ENCODE data around the gene TNFRSF1A.
A peak's percentile ranks its signal among the peaks of the same experiment; 100 is the strongest.

The TNFRSF1A gene

GRCh38 chr12:6374028-6374785, 32.3 kb upstream of the TNFRSF1A start:
- DNase-seq = no peak

DNA sequence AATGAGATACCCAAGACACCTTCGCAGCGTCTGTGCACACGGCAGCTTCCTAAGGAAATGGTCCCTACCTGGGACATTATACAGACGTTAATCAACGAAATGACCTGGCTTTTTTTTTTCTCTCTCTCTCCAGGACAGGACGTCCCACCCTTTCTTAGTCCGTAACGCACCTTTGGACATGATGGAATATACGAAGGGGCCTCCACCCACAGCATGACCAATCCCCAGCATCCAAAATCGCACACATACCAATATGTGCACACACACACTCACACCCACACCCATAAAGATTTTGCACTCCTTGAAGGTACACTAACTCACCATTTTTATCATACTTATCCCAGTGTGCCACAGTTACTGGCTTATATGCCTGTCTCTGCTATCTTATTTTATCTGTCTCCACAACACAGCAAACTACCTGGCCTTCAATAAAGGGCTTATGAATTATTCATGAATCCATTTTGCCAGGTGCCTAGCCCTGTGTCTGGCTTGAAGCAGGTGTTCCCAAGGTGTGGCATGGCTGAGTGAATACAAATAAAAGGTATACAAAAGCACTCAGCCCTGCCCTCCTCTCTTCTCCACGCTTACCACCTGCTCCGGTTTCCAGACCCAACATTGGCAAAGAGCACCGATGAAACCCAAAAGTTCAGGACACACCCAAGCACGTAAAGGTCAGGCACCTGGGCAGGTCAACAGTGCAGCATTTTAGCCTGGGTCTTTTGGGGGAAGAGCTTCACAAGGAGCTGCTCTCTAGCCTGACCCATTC, 31.3 kb upstream of the TNFRSF1A start:
- no peak for DNase-seq

- DNase-seq = no peak
Observed at GRCh38 chr12:6372403-6373003, 30.6 kb upstream of the TNFRSF1A start.

- DNase-seq = no peak
Observed at GRCh38 chr12:6370994-6371754, 29.3 kb upstream of the TNFRSF1A start.

GRCh38 chr12:6370576-6370935, 28.7 kb upstream of the TNFRSF1A start:
- no peak for DNase-seq

DNA sequence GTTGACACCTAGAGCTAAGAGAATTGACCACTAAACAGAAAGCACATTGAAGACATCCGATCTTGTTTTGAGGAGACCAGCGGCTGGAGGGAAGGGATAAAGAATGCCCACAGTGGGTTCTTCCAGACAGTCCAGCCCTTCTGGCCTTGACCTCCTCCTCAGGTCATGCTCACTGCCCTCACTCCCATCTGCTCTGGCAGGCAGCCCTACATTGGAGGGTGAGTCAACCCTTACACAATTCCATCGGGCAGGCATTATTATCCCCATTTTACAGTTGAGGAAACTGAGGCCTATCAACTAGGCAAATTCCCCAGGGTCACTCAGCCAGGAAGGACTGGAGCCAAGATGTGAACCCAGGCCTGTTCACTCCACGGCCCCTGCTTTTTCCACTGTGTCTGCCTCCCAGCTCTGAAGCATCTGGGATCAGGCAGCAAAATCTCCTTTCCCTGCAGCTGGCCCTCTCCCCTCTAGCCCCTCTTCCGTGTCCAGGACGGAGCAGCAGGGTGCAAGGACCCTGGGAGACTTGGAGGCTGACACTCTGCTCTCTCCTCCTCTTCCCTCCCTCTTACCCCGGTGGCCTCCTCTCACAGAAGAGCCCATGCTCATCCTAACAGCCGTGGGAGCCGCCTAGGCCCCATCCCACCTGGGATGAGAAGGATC, 28.2 kb upstream of the TNFRSF1A start:
- DNase-seq = no peak

DNA sequence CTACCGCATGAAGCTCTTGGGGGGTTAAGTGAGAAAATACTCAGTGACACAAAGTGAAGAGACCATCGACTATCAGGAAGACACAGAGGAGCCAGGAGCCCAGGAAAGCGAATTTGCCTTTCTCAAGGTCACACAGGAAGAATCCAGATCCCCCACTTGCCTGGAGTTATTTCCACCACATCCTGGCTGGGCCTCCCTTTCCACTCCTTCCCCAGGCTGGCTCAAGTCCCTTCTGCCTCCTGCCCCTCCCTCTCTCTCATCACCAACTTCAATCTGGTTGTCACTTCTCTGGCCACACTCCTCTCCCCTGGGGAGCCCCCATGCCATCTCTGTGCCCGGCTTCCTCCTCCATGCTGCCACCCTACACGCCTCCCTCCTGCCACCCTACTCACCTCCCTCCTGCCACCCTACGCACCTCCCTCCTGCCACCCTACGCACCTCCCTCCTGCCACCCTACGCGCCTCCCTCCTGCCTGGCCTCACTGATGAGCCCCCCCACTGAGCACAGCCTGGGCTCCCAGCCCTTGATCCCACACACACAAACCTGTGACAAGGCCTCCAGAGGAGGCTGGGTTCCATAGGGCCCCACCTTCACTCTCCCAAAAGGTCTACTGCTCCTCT, 27.1 kb upstream of the TNFRSF1A start:
- DNase-seq = no peak

DNA sequence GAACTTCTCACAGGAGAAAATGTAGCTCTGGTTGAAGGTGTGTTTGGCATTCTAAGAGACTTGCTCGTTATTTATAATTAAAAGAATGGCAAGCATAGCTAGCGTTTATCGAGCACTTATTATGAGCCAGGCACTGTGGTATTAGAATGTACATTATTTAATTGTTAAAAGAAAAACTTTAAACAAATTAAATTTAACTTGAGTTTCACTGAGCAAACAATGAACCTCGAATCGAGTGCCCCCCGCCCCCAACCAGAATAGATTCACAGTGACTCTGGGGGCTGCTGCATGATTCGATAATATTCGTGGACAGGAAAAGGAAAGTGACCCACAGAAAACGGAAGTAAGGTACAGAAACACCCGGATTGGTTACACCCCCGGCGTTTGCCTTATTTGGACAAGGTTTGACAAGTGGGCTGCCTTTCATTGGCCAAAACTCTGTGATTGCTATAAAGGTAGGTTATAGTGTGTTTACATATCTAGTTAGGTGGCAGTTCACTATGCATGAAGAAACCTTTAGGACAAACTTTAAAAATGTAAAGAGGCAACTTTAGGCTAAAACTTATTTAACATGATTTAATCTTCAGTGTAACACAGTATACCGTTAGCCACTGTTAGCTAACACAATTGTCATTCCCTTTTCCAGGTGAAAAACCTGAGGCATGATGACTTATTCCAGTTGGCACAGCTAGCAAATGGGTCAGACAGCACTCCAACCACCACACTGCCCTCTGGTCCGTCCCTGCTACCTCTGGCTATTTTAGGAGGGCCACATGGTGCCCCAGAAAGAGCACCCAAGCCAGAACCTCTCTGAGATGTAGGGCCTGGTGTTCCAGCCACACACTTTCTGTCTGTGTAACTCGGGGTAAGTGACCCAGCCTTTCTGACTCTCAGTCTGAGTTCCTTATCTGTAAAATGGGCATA, 26.4 kb upstream of the TNFRSF1A start:
- no peak for DNase-seq

DNA sequence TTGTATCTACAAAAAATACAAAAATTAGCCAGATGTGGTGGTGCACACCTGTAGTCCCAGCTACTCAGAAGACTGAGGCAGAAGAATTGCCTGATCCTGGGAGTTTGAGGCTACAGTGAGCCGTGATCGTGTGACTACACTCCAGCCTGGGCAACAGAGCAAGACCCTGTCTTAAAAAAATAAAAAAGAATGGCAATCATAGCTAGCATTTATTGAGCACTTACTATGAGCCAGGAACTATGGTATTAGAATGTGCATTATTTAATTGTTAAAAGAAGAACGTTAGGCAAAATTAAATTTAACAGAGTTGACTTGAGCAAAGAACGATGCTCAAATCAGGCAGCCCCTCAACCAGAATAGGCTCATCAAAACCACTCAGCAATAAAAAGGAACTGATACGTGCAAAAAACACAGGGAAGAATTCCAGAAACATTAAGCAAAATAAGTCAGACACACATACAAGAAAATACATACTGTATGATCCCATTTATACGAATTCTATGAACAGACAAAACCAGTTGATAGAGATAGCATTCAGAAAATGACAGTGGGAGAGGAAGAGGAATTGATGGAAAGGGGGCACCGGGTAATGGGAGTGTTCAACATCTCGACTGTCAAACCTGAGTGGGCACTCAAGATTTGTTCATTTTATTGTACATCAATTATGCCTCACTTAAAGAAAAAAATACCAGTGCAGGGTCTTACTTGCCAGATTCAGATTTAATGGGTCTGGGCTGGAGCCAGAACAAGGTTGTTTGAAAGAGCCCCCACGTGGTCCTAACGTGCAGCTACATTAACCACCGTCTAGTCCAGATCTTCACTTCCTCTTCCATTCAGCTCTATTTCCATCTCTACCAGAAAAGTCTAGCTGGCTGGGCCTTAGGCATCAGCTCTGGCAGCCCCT, 25.4 kb upstream of the TNFRSF1A start:
- peak; percentile 36 to 38 for DNase-seq

GRCh38 chr12:6364044-6364374, 22.1 kb upstream of the TNFRSF1A start:
- peak in 1 of 2 donors; percentile 30 for DNase-seq

DNA sequence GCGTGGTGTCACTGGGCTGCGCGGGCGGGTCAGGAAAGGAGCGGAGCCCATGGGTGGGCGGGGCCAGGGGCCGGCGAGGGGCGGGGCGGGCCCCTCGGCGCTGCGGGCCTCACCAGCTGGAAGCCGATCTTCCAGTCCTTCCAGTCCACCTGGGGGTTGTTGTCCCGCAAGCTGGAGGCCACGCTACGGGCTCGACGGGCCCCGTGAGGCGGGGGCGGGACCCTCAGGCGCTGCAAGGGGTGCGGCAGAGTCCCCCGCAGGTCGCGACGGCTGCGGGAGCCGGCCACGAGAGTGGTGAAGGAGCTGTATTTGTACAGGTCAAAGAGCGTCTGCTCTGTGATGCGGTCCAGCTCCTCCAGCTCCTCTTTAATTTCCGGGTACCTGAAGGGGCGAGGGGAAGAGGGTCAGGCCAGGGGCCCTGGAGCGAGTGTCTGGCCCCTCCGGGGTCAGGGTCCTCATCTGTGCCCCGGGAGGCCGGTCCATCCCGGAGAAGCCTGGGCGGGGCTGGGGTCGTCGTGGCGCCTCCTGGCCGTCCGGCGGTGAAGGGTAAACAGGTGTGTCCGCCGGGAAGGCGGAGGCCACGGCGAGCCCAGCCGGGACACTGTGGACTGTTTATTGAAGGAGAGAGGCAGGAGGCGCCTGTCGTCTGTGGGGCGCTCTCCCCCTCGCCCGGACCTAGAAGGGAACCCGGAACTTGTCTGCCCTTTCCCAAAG, 21.6 kb upstream of the TNFRSF1A start:
- peak; percentile 72 to 79 for DNase-seq

GRCh38 chr12:6363010-6363329, 21.1 kb upstream of the TNFRSF1A start:
- DNase-seq = no peak

DNA sequence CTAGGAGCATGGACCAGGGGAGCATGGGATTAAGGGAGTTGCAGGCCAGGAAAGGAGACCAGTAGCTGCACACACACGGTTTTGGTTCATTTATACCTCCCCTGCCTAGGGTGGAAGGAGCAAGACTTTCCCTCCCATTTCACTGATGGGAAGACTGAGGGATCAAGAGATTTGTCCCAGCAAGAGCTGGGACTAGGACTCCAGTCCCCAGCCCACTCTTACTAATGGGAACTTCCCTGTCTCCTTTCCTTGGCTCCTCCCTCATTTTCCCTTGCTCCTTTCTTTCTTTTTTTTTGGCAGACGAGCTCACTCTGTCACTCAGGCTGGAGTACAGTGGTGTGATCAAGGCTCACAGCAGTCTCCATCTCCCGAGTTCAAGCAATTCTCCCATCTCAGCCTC, 20.5 kb upstream of the TNFRSF1A start:
- no peak for DNase-seq

DNA sequence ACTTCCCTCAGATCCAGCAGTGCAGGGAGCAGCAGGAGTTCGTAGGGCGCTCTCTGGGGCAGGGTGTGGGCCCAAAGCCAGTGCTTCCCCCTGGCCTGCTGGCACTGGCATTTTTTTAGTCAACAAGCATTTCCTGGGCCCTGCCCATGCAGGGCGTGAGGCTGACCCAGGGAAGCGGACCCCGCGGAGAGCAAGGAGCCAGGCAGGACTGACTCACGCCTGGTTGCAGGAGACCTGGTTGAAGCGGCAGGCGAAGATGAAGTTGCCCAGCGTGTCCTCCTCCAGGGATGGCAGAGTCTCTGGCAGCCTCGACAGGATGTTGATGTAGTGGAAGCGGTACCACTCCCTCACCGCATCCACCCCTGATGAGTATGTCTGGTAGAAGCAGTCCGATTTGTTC, 20.0 kb upstream of the TNFRSF1A start:
- DNase-seq = no peak

DNA sequence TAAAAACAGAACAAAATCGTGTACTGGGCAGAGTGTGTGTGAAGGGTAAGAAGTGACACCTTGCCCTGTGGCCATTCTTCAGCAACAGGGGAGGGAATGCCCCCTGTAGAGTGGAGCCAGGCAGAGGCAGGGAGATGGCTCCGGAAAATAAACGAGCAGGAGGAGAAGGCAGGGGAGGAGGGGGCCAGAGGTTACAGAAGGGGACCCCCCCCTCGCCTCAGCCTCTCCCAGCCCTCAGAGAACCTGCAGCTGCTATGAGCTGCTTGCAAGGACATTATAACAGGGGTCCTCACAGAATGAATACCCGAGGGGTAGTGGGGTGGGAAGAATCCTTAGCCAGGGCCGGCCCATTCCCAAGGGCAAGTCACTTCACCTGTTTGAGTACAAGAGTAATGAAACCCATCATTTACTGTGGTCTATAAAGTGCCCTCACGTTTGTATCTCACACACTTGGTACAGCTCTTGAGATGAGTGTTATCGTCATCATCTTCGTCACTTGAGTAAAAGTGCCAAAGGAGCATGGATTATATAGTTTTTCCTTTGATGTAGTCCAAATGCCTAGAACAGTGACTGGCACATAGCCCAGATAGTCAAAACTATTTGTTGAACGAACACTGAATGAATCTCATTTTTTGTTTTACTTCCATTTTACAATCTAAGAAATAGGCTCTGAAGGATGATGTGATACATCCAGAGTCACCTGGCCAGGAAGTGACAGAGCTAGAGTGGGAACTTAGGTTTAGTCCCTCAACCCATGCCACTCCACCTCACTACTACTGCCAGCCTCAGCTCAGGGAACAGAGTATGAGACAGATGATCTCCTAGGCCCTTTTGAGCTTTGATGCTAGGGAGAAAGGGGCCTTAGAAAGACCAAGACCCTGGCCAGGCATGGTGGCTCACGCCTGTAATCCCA, 19.0 kb upstream of the TNFRSF1A start:
- DNase-seq = no peak

DNA sequence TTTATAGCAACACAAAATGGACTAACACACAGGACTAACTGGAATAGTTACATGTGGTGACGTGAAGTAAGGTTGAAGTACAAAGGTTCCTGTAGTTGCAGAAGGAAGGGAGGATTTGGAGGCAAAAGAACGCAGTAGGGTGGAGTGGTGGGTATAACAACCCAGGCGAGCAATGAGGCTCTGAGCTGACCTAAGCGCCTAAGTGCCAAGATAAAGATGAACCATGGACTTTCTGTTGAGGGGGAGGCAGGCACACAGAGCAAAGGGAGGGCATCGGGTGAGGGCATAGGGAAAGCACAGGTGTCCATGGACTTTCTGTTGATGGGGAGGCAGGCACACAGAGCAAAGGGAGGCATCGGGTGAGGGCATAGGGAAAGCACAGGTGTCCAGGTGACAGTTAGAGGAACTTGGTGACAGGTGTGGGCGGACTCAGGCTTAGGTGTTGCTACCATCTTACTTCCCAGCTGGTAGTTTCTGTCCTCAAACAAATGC, 18.2 kb upstream of the TNFRSF1A start:
- DNase-seq = no peak

DNA sequence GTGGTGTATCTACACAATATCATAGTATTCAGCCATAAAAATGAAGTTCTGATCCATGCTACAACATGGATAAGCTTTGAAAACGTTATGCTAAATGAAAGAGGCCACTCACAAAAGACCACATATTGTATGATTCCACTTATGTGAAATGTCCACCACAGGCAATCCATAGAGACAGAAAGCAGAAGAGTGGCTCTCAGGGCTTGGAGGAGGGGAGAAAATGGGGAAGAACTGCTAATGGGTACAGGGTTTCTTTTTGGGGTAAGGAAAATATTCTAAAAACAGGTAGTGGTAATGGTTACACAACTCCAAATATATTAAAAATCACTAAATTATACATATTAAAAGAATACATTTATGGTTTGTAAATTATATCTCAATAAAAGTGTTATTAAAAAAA, 17.0 kb upstream of the TNFRSF1A start:
- no peak for DNase-seq

DNA sequence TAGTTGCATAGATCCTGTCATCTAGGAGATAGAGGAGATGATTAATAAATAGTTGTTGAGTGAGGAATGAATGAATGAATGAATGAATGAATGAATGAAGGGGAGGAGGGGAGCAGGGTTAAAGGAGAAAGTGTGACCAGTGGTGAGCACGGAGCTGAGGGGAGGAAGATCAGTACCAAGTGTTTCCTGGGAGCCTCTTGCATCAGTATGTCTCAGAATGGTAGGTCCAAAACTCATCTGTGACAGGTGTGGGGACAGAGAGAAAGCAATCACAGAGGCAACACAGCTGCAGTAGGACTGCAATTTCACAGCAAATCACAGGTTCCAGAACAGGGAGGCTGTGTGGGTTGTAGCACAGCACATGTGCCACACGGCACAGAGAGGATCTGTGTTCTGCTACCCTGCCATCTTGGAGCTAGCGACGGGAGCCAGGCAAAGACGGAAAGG, 14.5 kb upstream of the TNFRSF1A start:
- DNase-seq = no peak

All from stimulated activated CD4-positive, alpha-beta T cell treated with anti-CD3 and anti-CD28 coated beads, Interleukin-2, amount 100 ng/mL, for 24 hours (primary cell).